Effector memory CD8-positive, alpha-beta T cell (primary cell): ENCODE data around the gene KLHDC3.
A peak's percentile ranks its signal among the peaks of the same experiment; 100 is the strongest.

Experiments used
- ATAC-seq: fragments of 150-1000 bp; cut with Tn5 transposase; replicated peaks from 2 replicates; pipeline ENCODE4 v1.10.0; 2021; ENCODE audit warnings: mild to moderate bottlenecking, moderate library complexity
- DNase-seq, 3 experiments: peaks; one replicate each; pipeline ENCODE4 v3.0.0; 2021
- H3K27ac Mint-ChIP-seq, 2 donors: one replicate each; pipeline ENCODE4 v1.8.0; 2022; ENCODE audit warnings: mild to moderate bottlenecking in 2 of 2, mixed read lengths in 2 of 2, moderate library complexity in 2 of 2
- H3K27me3 Mint-ChIP-seq, 2 donors: one replicate each; pipeline ENCODE4 v1.8.0; 2022; ENCODE audit warnings: mixed read lengths in 2 of 2
- H3K36me3 Mint-ChIP-seq: one replicate; pipeline ENCODE4 v1.8.0; 2022; ENCODE audit warnings: mild to moderate bottlenecking, moderate library complexity, mixed read lengths; ENCODE audit not compliant: insufficient read depth
- H3K4me1 Mint-ChIP-seq, 2 donors: one replicate each; pipeline ENCODE4 v1.8.0; 2022; ENCODE audit warnings: low read depth in 2 of 2, mixed read lengths in 2 of 2
- H3K4me3 Mint-ChIP-seq, 2 donors: one replicate each; pipeline ENCODE4 v1.8.0; 2022; ENCODE audit warnings: mild to moderate bottlenecking in 2 of 2, mixed read lengths in 2 of 2, moderate library complexity in 2 of 2
- H3K9me3 Mint-ChIP-seq, 2 donors: one replicate each; pipeline ENCODE4 v1.8.0; 2022; ENCODE audit warnings: mixed read lengths in 2 of 2

Gene KLHDC3

DNA sequence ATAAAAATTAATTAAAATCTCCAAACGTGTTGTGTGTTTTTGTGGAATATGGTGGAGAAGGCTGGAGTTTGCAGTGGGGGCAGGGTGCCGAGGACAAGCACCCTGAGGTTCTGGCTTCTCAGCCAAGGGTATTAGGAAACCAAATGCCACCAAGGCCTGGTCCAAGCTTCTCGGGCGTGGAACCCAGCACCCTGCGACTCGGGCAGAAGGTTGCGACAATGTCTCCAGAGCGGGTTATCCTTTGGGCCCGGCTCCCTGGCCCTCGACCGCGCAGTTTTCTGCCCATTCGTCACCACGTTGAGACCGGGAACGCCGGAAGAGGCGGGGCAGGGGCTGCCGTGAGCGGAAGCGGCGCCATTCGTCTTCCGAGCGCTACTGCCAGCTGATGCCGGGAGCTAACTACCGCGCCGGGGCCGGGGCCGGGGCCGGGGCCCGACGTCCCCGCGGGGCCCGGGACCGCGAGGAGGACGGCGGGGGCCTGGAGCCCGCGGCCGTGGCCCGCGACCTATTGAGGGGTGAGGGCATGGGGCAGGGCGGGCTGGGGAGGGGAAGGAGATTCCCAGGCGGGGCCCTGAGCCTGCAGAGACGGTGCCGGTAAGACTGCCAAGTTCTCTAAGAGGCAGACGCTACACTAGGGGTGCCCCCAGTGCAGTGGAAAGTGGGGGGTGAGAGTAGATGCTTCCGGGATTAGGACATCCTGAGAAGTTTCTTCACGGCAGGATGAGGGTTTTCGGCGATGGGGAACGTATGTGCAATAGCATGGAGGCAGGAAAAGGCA is 7.4 kb downstream of the KLHDC3 start, which contains the start of gene RRP36:
RRP36 (plus strand) TSS at position 354 of the 778 bp plus-strand sequence; CDS start at position 386, 32 bp downstream.
- H3K27me3 Mint-ChIP-seq, result no peaks in the 10 kb centered on the region
- H3K4me1 Mint-ChIP-seq, result peaks cover 21 to 31% of the 10 kb centered on the region in 2 donors
- DNase-seq (peak; percentile 31 to 40 (median 38)), ATAC-seq (peak; percentile 82)
- peak within 1 kb of the TSS; percentile 83 to 90 for H3K27ac Mint-ChIP-seq
- H3K9me3 Mint-ChIP-seq, result no peaks in the 10 kb centered on the region
- peaks cover 48% of the 10 kb centered on the region for H3K36me3 Mint-ChIP-seq
- peak within 1 kb of the TSS; percentile 90 to 97 for H3K4me3 Mint-ChIP-seq

DNA sequence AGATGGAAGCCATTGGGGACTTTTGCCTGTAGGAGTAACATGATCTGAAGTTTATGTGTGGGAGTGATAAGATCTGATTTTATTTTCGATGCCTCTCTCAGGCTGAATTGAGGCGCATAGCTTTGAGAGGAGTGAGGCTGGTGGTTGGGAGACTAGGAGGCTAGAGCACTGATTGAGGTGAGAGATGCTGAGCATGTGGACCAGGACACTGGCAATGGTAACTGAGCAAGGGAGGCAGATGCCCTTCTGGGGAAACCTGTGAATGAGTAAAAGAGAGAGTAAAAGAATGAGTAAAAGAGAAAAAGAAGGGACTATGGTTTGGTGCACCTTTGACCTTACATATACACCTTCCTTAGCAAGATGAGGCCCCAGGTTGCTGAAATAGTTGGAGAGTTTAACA is 10.4 kb downstream of the KLHDC3 start:
- H3K9me3 Mint-ChIP-seq, result no peaks in the 10 kb centered on the region
- H3K36me3 Mint-ChIP-seq, result peaks cover 61% of the 10 kb centered on the region
- no peak overlapping the region for H3K4me3 Mint-ChIP-seq
- ATAC-seq, result no peak
- H3K27me3 Mint-ChIP-seq, result no peaks in the 10 kb centered on the region
- DNase-seq, result no peak
- peaks cover 16 to 22% of the 10 kb centered on the region in 2 donors for H3K4me1 Mint-ChIP-seq
- H3K27ac Mint-ChIP-seq, result peak overlapping the region; percentile 53 to 71

DNA sequence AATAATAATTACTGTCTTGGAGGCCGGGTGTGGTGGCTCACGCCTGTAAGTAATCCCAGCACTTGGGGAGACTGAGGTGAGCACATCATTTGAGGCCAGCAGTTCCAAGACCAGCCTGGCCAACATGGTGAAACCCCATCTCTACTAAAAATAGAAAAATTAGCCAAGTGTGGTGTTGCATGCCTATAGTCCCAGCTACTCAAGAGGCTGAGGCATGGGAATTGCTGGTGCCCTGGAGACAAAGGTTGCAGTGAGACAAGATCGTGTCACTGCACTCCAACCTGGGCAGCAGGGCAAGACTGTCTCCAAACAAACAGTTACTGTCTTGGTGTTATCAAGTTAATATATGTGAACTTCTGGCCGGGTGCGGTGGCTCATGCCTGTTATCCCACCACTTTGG is 12.3 kb downstream of the KLHDC3 start:
- Mint-ChIP-seq H3K9me3 (no peaks in the 10 kb centered on the region), H3K4me3 (no peak overlapping the region), H3K27me3 (no peaks in the 10 kb centered on the region), H3K36me3 (peaks cover 75% of the 10 kb centered on the region), H3K4me1 (peaks cover 12 to 16% of the 10 kb centered on the region in 2 donors), H3K27ac (peak overlapping the region in 1 of 2 donors; percentile 80)
- ATAC-seq, result no peak
- DNase-seq, result no peak

DNA sequence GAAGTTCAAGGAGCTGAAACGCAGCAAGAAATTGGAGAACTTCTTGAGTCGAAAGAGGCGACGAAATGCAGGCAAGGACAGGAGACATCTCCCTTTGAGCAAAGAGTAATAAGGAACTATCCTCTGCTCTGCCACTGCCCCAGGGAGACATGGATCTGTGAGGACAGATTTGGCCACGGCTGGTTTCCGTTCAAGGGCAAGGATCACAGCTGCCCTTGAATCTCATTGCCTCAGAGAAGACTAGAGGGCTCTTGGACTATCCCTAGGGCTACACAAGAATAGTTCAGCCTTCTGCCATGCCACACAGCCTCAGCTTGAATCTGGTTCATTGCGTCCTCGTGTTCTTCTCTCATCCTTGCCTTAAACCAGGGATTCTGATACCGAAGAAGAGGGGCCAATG is 15.1 kb downstream of the KLHDC3 start:
- DNase-seq, result no peak
- H3K4me1 Mint-ChIP-seq, result peaks cover 6 to 10% of the 10 kb centered on the region in 2 donors
- ATAC-seq, result no peak
- H3K36me3 Mint-ChIP-seq, result peaks cover 74% of the 10 kb centered on the region
- no peaks in the 10 kb centered on the region for H3K9me3 Mint-ChIP-seq
- no peak overlapping the region for H3K4me3 Mint-ChIP-seq
- no peak overlapping the region for H3K27ac Mint-ChIP-seq
- H3K27me3 Mint-ChIP-seq, result no peaks in the 10 kb centered on the region

DNA sequence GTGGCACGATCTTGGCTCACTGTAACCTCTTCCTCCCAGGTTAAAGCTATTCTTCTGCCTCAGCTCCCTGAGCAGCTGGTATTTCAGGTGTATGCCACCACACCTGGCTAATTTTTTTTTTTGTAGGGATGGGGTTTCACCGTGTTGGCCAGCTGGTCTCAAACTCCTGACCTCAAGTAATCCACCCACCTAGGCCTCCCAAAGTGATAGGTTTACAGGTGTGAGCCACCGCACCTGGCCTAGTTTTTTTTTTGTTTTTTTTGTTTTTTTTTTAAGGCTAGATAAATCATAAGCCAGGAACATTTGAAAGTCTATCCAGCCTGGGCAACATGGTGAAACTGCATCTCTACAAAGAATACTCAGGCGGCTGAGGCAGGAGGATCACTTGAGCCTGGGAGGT is 18.3 kb downstream of the KLHDC3 start:
- ATAC-seq (no peak), DNase-seq (no peak)
- Mint-ChIP-seq H3K27me3 (no peaks in the 10 kb centered on the region), H3K4me1 (peaks cover 0 to 7% of the 10 kb centered on the region in 2 donors), H3K4me3 (no peak overlapping the region), H3K9me3 (no peaks in the 10 kb centered on the region), H3K36me3 (peaks cover 55% of the 10 kb centered on the region), H3K27ac (peak overlapping the region; percentile 85 to 89)

DNA sequence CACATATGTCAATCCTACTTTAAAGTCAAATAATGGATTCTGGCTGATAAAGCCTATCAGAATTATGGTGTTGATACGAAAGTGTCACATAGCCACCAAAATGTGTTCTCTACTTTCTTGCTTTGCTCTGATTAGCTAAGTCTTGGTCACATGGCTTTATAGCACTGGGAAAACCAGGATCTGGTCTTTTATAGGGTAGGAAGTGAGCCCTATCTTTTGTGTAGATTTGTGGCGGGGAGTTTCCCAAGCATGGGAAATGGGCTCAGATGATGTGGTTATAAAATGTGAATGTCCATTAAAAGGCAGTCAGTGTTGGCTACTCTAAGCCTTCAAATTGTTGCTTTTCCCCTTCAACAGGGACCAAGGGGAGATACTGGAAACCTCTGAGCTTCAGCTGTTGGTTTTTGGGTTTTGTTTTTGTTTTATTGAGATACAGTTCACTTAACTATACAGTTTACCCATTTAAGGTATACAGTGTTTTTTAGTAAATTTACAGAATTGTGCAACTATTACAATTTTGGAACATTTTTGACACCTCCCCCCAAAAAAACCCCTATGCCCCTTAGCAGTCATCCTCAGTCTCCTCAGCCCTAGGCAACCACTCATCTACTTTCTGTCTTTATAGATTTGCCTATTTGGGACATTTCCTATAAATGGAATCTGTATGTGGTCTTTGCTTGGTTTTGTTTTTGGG is 19.6 kb downstream of the KLHDC3 start:
- H3K9me3 Mint-ChIP-seq, result no peaks in the 10 kb centered on the region
- no peaks in the 10 kb centered on the region for H3K27me3 Mint-ChIP-seq
- H3K27ac Mint-ChIP-seq, result peak overlapping the region; percentile 58 to 89
- peaks cover 45% of the 10 kb centered on the region for H3K36me3 Mint-ChIP-seq
- peaks cover 0 to 3% of the 10 kb centered on the region in 2 donors for H3K4me1 Mint-ChIP-seq
- no peak overlapping the region for H3K4me3 Mint-ChIP-seq
- DNase-seq (no peak), ATAC-seq (no peak)

DNA sequence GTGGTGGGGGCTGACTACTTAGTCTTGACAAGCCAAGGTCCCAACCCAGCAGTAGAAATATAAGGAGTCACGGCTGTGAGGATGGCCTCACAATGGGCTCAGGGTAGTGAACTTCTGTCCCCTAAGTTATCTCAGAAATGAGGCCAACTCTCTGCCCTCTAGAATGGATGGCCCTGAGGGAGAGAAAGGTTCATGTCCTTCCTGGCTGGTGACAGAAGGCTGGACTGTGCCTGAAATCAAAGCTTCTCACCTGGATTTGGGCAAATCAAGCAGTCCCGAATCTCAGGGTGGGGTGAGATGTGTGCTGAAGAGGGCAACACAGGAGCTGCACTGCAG is 20.1 kb downstream of the KLHDC3 start:
- ATAC-seq (no peak), DNase-seq (no peak)
- Mint-ChIP-seq H3K27ac (peak overlapping the region; percentile 58 to 89), H3K4me1 (peaks cover 0 to 3% of the 10 kb centered on the region in 2 donors), H3K4me3 (no peak overlapping the region), H3K27me3 (no peaks in the 10 kb centered on the region), H3K9me3 (no peaks in the 10 kb centered on the region), H3K36me3 (peaks cover 40% of the 10 kb centered on the region)

DNA sequence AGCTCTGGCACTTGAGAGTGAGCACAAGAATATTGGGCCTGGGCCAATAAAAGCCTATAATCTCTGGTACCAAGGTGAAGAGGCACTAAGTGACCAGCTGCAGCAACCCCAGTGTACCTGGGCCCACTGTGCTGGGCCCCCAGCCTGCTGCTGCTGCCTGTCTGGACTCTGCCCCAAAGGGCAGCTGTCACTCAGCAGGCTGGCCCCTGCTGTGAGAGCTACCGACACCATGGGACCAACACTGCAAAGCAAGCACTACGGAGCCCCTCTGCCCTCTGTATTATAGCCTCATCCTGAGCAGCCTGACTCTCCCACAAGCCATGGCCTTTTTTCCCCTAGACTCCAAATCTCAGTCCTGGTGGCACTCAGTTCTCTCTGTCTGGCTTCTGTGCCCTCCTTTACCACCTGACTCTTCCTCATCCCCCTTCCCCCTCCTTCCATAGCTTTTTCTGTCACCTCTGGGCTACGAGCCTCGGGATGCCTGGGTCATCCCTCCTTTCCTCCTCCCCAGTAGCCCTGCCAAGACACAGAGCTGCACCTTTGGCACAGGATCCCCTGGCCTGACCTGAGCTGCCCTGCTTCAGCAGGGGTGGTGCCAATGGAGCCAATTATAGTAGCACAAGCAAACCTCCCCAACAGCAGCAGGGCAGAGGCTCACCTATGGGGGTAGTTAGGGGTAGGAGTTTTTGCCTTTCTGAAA is 21.6 kb downstream of the KLHDC3 start:
- H3K4me1 Mint-ChIP-seq, result peaks cover 0 to 3% of the 10 kb centered on the region in 2 donors
- H3K9me3 Mint-ChIP-seq, result no peaks in the 10 kb centered on the region
- no peak for DNase-seq
- no peaks in the 10 kb centered on the region for H3K27me3 Mint-ChIP-seq
- no peak overlapping the region for H3K4me3 Mint-ChIP-seq
- H3K27ac Mint-ChIP-seq, result peak overlapping the region in 1 of 2 donors; percentile 68
- ATAC-seq, result no peak
- peaks cover 36% of the 10 kb centered on the region for H3K36me3 Mint-ChIP-seq

DNA sequence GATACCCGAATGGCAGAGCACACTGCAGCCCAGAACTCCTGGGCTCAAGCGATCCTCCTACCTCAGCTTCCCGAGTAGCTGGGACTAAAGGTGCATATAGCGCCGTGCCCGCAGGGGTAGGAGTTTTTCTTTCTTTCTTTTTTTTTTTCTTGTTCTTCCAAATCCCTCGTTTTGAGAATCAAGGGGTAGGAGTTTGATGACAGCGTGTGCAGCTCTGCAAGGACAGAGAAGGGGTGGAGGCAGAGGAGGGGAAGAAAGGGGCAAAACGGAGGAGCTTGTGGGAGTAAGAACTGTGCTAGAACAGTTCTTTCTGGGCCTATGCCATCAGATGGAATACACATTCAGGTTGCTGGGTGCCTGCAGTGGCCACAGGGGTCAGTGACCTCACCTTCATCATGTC is 22.7 kb downstream of the KLHDC3 start:
- Mint-ChIP-seq H3K9me3 (no peaks in the 10 kb centered on the region), H3K4me1 (peaks cover 0 to 3% of the 10 kb centered on the region in 2 donors), H3K36me3 (peaks cover 26% of the 10 kb centered on the region), H3K4me3 (no peak overlapping the region), H3K27me3 (no peaks in the 10 kb centered on the region), H3K27ac (peak overlapping the region; percentile 53 to 64)
- DNase-seq (no peak), ATAC-seq (no peak)

DNA sequence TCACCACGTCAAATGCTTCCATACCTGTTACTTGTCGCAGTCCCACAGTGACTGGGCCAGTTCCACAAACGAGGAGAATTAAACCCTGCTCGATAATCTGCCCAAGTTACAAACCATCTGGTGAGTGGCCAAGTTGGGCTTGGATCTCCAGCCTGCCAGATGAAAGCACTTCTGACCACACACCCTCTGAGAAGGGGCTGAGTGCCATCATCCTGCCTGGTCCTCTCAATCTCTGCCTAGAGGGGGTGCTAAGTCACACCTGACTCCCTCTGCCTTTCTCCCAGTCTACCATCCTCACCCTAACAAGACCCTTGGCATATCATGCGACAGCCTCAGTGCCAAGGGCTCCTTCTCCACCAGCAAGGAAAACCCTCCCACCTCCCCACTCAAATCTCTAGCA is 23.1 kb downstream of the KLHDC3 start:
- H3K4me1 Mint-ChIP-seq, result peaks cover 0 to 3% of the 10 kb centered on the region in 2 donors
- DNase-seq (no peak), ATAC-seq (no peak)
- H3K36me3 Mint-ChIP-seq, result peaks cover 22% of the 10 kb centered on the region
- no peak overlapping the region for H3K4me3 Mint-ChIP-seq
- H3K27ac Mint-ChIP-seq, result peak overlapping the region in 1 of 2 donors; percentile 64
- H3K27me3 Mint-ChIP-seq, result no peaks in the 10 kb centered on the region
- H3K9me3 Mint-ChIP-seq, result no peaks in the 10 kb centered on the region

DNA sequence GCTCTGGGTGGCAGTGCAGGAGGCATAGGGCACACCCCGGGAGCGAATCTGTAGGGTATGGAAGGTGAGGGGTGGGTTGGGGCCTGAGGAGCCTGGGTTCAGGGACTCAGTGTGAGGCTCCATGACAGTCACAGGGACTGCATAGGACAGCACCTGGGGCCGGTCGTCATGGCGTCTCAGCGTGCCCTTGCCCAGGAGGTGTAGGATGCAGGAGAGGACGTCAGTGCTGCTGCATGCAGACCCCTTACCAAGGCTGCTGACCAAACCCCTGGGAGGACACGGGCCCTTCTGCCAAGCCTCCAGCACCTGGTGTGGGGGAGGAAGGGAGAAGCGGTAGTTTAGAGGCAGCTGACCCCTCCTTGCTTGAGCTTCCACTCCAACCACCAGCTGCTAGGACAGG is 23.7 kb downstream of the KLHDC3 start:
- DNase-seq (no peak), ATAC-seq (no peak)
- Mint-ChIP-seq H3K27me3 (no peaks in the 10 kb centered on the region), H3K36me3 (peaks cover 19% of the 10 kb centered on the region), H3K4me3 (no peak overlapping the region), H3K27ac (peak overlapping the region in 1 of 2 donors; percentile 64), H3K9me3 (no peaks in the 10 kb centered on the region), H3K4me1 (peaks cover 0 to 3% of the 10 kb centered on the region in 2 donors)

DNA sequence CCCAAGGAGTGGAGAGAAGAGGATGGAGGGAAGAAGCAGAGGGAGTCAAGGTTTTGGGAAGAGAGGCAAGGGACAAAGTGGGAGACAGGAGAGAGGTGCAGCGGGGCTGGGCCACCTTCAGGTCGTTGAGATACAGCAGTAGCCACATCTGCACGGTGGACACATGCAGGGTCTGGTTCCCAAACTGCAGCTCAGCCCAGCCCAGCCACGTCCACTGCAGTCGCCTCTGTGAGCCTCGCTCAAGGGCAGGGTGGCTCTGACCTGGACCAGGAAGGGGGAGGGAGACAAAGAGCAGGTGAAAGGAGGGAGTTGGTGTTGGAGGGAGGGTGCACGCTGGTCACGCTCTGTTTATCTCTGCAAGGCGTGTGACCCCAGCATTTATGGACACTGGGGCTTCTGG is 24.7 kb downstream of the KLHDC3 start:
- Mint-ChIP-seq H3K27ac (no peak overlapping the region), H3K4me3 (no peak overlapping the region), H3K9me3 (no peaks in the 10 kb centered on the region), H3K27me3 (no peaks in the 10 kb centered on the region), H3K36me3 (peaks cover 19% of the 10 kb centered on the region), H3K4me1 (peaks cover 0 to 3% of the 10 kb centered on the region in 2 donors)
- DNase-seq (no peak), ATAC-seq (no peak)

DNA sequence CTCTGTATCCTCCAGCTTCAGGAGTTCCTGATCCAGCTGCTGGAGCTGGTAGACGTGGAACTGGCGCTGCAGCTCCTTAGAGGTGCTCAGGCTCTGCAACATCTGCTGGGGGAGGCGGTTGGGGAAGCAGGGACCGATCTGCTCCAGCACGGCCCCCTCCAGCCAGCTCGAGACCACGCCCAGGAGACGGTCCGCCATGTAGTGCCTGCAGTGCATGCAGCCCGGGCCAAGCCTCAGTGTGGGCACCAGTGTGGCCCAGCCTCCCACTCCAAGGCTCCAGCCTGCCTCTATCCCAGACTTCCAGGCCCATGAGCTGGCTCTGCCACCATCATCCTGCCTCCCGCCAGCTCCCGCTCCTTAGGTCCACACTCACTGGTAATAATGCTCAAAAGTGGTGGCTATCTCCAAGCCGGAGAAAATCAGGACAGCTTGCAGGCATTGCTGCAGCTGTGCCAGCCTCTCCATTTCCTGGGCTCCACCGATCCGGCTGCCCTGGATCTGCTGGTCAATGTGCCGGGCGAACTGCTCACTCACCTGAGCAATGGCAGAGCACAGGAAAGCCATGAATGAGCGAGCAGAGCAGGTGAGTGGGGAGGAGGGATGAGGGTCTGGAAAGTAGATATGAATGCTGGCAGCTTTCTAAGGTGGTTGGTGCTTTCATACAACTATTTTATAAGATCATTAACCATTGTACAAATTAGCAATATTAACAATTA is 26.7 kb downstream of the KLHDC3 start:
- Mint-ChIP-seq H3K4me3 (no peak overlapping the region), H3K9me3 (no peaks in the 10 kb centered on the region), H3K36me3 (peaks cover 20% of the 10 kb centered on the region), H3K27ac (peak overlapping the region; percentile 32 to 62), H3K27me3 (no peaks in the 10 kb centered on the region), H3K4me1 (peaks cover 0 to 3% of the 10 kb centered on the region in 2 donors)
- no peak for ATAC-seq
- no peak for DNase-seq
